GM23338 (cell line): ENCODE measurements around the gene GCM1. TPM values are rescaled to one million over a fixed set of nuclear protein-coding genes. Genes with fewer than 3 reads are reported as not detected.

Source experiments
- ATAC-seq: fragments of 200-7000 bp; cut with Tn5 transposase; 3 replicates; pipeline ENCODE4 v1.9.1; 2020
- DNase-seq: peaks from one replicate; pipeline ENCODE4 v3.0.0-alpha.2; 2015; ENCODE audit warnings: low spot score
- H2AFZ ChIP-seq: fragments of 200-600 bp; sonication (generic); 2 replicates; pipeline ENCODE4 v1.8.0; 2016; ENCODE audit warnings: antibody characterized with exemption, mild to moderate bottlenecking, moderate library complexity
- H3F3A ChIP-seq: fragments of 200-600 bp; sonication (generic); replicated peaks from 2 replicates; pipeline ENCODE4 v1.8.0; 2017; ENCODE audit warnings: antibody characterized with exemption, mixed run types, low read depth
- H3K27ac ChIP-seq: fragments of 200-600 bp; sonication (generic); 2 replicates; pipeline ENCODE4 v1.6.1; 2016; ENCODE audit warnings: low read depth
- H3K27me3 ChIP-seq: fragments of 200-600 bp; sonication (generic); 2 replicates; pipeline ENCODE4 v1.8.0; 2016; ENCODE audit warnings: mild to moderate bottlenecking, mixed run types, moderate library complexity; ENCODE audit not compliant: insufficient read depth
- H3K36me3 ChIP-seq: fragments of 200-600 bp; sonication (generic); 2 replicates; pipeline ENCODE4 v1.8.0; 2016; ENCODE audit warnings: mild to moderate bottlenecking; ENCODE audit not compliant: insufficient read depth
- H3K4me1 ChIP-seq: fragments of 200-600 bp; sonication (generic); 2 replicates; pipeline ENCODE4 v1.8.0; 2016; ENCODE audit warnings: mild to moderate bottlenecking, moderate library complexity; ENCODE audit not compliant: insufficient read depth
- H3K4me2 ChIP-seq: fragments of 200-600 bp; sonication (generic); 2 replicates; pipeline ENCODE4 v1.7.1; 2017; ENCODE audit warnings: mixed run types
- H3K4me3 ChIP-seq: fragments of 200-600 bp; sonication (generic); 2 replicates; pipeline ENCODE4 v1.6.1; 2016; ENCODE audit warnings: mixed run types
- H3K79me2 ChIP-seq: fragments of 200-600 bp; sonication (generic); replicated peaks from 2 replicates; pipeline ENCODE4 v1.8.0; 2017; ENCODE audit warnings: mild to moderate bottlenecking; ENCODE audit not compliant: insufficient read depth
- H3K9me2 ChIP-seq: fragments of 200-600 bp; sonication (generic); 2 replicates; pipeline ENCODE4 v1.8.0; 2017; ENCODE audit not compliant: insufficient read depth
- H4K20me1 ChIP-seq: fragments of 200-600 bp; sonication (generic); replicated peaks from 2 replicates; pipeline ENCODE4 v1.8.0; 2017; ENCODE audit warnings: mild to moderate bottlenecking; ENCODE audit not compliant: insufficient read depth
- H3K27ac Mint-ChIP-seq: 2 replicates; pipeline ENCODE4 v1.8.0; 2020; ENCODE audit warnings: inconsistent platforms, mild to moderate bottlenecking, moderate library complexity, mixed read lengths
- H3K27me3 Mint-ChIP-seq: 3 replicates; pipeline ENCODE4 v1.8.0; 2022; ENCODE audit warnings: low read depth, mild to moderate bottlenecking, moderate library complexity, mixed read lengths, inconsistent platforms; ENCODE audit not compliant: insufficient read depth, poor library complexity
- H3K36me3 Mint-ChIP-seq: 3 replicates; pipeline ENCODE4 v1.8.0; 2021; ENCODE audit warnings: low read depth, mild to moderate bottlenecking, inconsistent platforms, moderate library complexity, mixed read lengths
- H3K4me1 Mint-ChIP-seq: 3 replicates; pipeline ENCODE4 v1.8.0; 2020; ENCODE audit warnings: mild to moderate bottlenecking, inconsistent platforms, mixed read lengths
- H3K4me3 Mint-ChIP-seq: 3 replicates; pipeline ENCODE4 v1.8.0; 2021; ENCODE audit warnings: moderate library complexity, mild to moderate bottlenecking, inconsistent platforms, mixed read lengths
- H3K9me3 Mint-ChIP-seq: 3 replicates; pipeline ENCODE4 v1.8.0; 2020; ENCODE audit warnings: moderate library complexity, mild to moderate bottlenecking, inconsistent platforms, mixed read lengths
- ETS1 ChIP-seq: IDR thresholded peaks from 2 replicates; pipeline ENCODE4 v1.6.1; 2016; ENCODE audit warnings: antibody characterized with exemption
- EZH2phosphoT487 ChIP-seq: fragments of 200-600 bp; sonication (generic); IDR thresholded peaks from one replicate; pipeline ENCODE4 v1.8.1; 2018; ENCODE audit warnings: antibody characterized with exemption; ENCODE audit not compliant: unreplicated experiment
- REST ChIP-seq: IDR thresholded peaks from one replicate; pipeline ENCODE4 v1.6.1; 2018; ENCODE audit warnings: antibody characterized with exemption; ENCODE audit not compliant: unreplicated experiment
- ZNF114 ChIP-seq: fragments of 250-450 bp; sonication (Bioruptor Pico); IDR thresholded peaks from 2 replicates; pipeline ENCODE4 v1.5.0; 2020; ENCODE audit warnings: mild to moderate bottlenecking, moderate library complexity
- ZNF331 ChIP-seq: fragments of 250-450 bp; sonication (Bioruptor Pico); IDR thresholded peaks from 2 replicates; pipeline ENCODE4 v1.5.0; 2020; ENCODE audit warnings: low read depth, mild to moderate bottlenecking, moderate library complexity
- polyA plus RNA-seq: library from polyadenylated mRNA; unstranded; fragments of >200 nt; fragmentation: Nextera tagmentation; extraction: Ambion mirVana; gene quantifications from 2 replicates; pipeline ENCODE4 v1.2.1, GENCODE V29; 2016
- total RNA-seq: library from RNA; depleted of rRNA; stranded (reverse); fragments of >200 nt; shearing (Covaris generic); gene quantifications from 2 replicates; pipeline ENCODE4 v1.2.3, GENCODE V29; 2014
- TF ChIP-seq, protein P1 (sequence below), 2 experiments: fragments of 200-600 bp in 1 of 2; sonication (generic) in 1 of 2; conservative IDR thresholded peaks; 2 replicates each; pipeline versions ENCODE4 v1.5.1 to v1.6.1; 2016 to 2017; ENCODE audit warnings: antibody characterized with exemption in 2 of 2, low read depth in 2 of 2, mild to moderate bottlenecking in 2 of 2, moderate library complexity in 1 of 2

GCM1 gene
- total and polyA plus RNA-seq, 2 experiments from 2014 or later = not detected

DNA sequence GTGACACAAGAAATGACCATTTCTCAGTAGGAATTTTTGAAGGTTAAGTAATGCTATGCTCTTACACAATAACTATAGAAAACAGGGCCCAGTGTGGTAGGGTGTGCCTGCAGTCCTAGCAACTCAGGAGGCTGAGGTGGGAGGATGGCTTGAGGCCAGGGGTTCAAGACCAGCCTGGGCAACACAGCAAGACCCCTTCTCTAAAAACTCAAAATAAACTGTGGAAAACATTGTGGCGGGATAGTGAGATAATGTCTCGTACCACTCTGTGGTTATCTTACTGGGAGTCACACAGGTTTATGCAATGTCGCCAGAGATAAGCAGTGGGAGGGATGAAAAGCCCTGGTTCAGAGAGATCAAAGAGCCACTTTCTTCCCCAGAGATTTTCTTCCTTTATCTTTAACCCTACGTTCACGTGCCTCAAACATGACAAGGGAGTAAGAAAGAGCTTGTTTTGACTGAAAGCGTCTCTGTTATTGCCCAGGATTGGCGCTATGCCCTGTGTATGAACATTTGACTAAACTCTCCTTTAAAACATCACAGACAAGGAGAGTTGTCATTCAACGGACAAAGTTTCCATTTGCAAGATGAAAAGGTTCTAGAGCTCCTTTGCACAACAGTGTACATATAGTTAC is 13.9 kb downstream of the GCM1 start:
- H3K27me3 Mint-ChIP-seq = peaks cover 4% of the 10 kb centered on the region

More for the DNA sequence above, 13.9 kb downstream of the GCM1 start:
- Histone ChIP-seq H3K4me2 (no peak overlapping the region), H3K79me2 (no peaks in the 10 kb centered on the region), H3K36me3 (no peaks in the 10 kb centered on the region), H3K4me1 (no peaks in the 10 kb centered on the region), H3K4me3 (no peak overlapping the region), H4K20me1 (no peaks in the 10 kb centered on the region), H3K27ac (no peak overlapping the region), H3K9me2 (no peaks in the 10 kb centered on the region), H2AFZ (no peak overlapping the region), H3K27me3 (no peaks in the 10 kb centered on the region), H3F3A (no peaks in the 10 kb centered on the region)
- ATAC-seq = no peak
- H3K36me3 Mint-ChIP-seq = no peaks in the 10 kb centered on the region
- no peak overlapping the region for H3K4me3 Mint-ChIP-seq
- H3K9me3 Mint-ChIP-seq = no peaks in the 10 kb centered on the region
- TF ChIP-seq ZNF114 (CRISPR knock-in tag) = no peak
- TF ChIP-seq, protein P1, sequence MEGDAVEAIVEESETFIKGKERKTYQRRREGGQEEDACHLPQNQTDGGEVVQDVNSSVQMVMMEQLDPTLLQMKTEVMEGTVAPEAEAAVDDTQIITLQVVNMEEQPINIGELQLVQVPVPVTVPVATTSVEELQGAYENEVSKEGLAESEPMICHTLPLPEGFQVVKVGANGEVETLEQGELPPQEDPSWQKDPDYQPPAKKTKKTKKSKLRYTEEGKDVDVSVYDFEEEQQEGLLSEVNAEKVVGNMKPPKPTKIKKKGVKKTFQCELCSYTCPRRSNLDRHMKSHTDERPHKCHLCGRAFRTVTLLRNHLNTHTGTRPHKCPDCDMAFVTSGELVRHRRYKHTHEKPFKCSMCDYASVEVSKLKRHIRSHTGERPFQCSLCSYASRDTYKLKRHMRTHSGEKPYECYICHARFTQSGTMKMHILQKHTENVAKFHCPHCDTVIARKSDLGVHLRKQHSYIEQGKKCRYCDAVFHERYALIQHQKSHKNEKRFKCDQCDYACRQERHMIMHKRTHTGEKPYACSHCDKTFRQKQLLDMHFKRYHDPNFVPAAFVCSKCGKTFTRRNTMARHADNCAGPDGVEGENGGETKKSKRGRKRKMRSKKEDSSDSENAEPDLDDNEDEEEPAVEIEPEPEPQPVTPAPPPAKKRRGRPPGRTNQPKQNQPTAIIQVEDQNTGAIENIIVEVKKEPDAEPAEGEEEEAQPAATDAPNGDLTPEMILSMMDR (conservative IDR thresholded peaks at IDR 0.05; ENCODE audit: low read depth in 2 of 2) = no peak
- no peak for TF ChIP-seq ETS1
- no peak for TF ChIP-seq ZNF331 (CRISPR knock-in tag)
- no peak for TF ChIP-seq REST
- no peak for TF ChIP-seq EZH2phosphoT487
- no peak overlapping the region for H3K27ac Mint-ChIP-seq
- no peak for DNase-seq
- H3K4me1 Mint-ChIP-seq = no peaks in the 10 kb centered on the region
